Left renal pelvis (tissue), 4 donors: Measurements from ENCODE around the gene PPIP5K1. TPM values are rescaled to one million over a fixed set of nuclear protein-coding genes. Genes with fewer than 3 reads are reported as not detected.
"Not testable (repeated sequence)": the region's sequence is repeated elsewhere in the genome, so short reads cannot be mapped to it uniquely, and the experiment has no call there.

ENCODE experiments used
- DNase-seq, 4 donors: peaks; one replicate each; pipeline ENCODE4 v3.0.0-alpha.2; 2013; ENCODE audit warnings: low read depth in 4 of 4, low spot score in 3 of 4
- polyA plus RNA-seq, 4 donors: library from polyadenylated mRNA; unstranded; fragments of 120-200 nt; gene quantifications; one replicate each; pipeline ENCODE4 v1.2.1, GENCODE V29; 2013; ENCODE audit not compliant: insufficient read length in 4 of 4

PPIP5K1 gene
- polyA plus RNA-seq, 4 donors = 11.4 to 33.2 (median 22.4) TPM

DNA sequence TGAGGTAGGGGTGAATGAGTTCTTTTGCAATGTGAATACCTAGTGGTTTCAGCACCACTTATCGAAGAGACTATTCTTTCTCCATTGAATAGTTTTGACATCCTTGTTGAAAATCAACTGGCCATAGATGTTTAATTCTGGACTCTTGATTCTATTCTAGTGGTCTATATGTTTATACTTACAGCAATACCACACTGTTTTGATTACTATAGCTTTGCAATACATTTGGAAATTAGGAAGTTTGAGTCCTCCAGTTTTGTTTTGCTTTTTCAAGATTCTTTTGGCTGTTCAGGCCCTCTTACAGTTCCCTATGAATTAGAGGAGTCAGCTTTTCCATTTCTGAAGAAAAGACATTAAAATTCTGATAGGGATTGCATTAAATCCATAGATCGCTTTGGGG lies 42.5 kb downstream of the PPIP5K1 start:
- DNase-seq = no peak

DNA sequence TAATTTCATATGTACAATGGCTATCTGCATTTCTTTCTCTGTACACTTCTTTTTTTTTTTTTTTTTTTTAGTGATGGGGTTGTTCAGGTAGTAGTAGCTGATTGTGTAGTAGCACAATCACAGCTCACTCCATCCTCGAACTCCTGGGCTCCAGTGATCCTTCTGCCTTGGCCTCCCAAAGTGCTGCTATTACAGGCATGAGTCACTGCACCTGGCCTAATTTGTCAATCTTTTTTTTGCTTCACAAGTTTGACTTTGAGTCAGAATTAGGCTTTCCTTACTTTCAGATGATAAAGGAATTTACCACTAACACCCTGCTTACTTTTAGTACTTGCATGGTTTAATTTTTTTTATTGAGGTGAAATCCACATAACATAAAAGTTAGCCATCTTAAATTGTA lies 44.6 kb downstream of the PPIP5K1 start:
- no peak for DNase-seq

DNA sequence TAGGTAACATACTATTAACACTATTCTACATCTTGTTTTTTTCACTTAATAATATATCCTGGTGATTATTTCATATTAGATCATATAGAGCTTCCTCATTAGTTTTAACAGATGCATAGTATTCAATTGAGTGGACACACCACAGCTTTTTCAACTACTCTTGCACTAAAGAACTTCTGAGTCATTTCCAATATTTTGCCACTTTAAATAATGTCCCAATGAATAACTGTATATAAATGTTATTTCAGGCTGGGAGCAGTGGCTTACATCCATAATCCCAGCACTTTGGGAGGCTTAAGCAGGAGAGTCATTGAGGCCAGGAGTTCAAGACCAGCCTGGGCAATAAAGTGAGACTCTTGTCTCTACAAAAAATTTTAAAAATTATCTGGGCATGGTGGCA lies 45.7 kb downstream of the PPIP5K1 start:
- DNase-seq = no peak

DNA sequence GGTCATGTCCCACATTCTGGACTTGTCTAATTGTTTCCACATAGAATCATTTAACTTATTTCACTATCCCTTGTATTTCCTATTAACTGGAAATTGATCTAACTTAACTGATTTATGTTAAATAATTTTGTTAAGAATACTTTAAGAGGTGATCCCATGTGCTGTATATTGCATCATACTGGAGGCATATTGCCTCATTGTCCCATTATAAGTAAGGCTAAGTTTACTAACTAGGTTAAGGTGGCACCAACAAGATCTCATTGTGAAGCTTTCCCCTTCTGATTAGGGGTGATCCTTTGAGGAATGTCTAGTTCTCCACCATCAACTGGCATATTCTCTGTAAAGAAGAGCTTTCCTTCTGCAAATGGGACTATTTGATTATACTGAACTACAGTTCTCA lies 48.2 kb downstream of the PPIP5K1 start:
- DNase-seq = no peak

DNA sequence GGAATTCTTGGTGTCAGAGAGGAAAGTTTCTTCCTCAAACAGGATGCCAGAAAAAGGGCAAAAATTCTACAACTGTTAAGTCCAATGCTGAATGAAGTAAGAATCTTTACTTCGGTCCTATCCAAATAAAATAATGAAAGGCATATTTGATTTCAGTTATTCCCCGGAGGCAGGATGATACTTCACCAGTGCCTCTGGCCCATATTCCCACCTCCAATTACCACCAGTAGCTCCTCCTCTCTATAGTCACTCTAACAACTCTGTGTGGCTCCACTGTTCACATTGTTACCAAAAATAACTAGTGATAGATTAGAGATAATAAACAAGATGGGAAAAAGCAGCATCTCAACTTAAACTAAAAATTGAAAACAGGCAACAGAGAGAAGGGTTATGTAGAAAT lies 51.9 kb downstream of the PPIP5K1 start:
- no peak for DNase-seq

DNA sequence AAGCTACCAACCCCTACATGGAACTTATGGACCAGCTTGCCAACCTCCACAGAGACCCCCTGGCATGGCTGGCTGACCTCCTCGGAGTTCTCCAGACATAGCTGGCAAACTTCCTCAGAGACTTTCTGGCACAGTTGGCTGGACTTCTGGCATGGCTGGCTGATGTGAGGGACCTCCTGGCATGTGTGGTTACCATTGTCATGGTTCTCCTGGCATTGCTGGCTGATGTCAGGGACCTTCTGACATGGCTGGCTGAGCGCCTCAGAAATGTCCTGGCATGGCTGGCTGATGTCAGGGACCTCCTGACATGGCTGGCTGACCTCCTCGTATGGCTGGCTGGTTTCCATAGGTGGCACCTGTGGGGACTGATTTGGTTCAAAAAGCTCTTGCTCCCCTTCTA lies 55.1 kb downstream of the PPIP5K1 start:
- no peak for DNase-seq

DNA sequence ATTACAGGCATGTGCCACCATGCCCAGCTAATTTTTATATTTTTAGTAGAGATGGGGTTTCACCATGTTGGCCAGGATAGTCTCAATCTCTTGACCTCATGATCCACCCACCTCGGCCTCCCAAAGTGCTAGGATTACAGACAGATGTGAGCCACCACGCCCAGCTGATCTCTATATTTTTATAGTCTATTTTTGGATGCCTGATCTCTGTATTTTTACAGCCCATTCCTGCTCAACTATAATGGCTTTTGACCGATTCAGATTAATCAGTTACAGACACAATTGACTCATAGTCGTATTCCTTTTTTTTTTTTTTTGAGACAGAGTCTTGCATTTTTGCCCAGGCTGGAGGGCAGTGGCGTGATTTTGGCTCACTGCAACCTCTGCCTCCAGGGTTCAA lies 57.2 kb downstream of the PPIP5K1 start:
- DNase-seq = not testable (repeated sequence)

DNA sequence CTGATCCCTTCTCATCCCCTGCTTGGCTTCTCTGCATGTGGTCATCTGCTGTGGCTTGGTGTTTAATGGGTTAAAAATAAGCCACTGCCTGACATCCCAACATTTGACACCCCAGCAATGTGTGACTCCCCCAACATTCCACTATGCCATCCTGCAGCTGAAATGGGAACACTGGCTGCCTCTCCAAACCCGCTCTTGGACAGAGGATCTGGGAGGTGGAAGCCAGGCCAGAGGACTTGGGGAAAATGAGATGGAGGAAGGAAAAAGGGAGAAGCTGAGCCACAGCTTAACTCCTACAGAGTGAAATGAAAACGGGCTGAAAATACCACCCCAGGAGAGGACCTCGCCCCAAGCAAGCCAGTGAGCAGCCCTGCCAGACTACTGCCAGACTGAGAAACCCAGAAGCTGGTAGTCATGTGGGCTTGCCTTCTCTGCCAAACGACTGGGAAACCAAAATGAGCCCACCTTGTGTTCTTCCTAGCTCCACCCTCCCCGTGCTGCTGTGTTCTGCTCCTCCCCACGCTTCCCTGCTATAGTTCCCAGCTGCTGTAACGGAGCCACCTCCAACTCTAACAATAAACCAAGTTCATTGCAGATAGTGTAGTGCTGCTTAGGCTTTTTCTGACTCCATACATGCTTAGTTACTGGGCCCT lies 58.9 kb downstream of the PPIP5K1 start:
- DNase-seq = no peak

DNA sequence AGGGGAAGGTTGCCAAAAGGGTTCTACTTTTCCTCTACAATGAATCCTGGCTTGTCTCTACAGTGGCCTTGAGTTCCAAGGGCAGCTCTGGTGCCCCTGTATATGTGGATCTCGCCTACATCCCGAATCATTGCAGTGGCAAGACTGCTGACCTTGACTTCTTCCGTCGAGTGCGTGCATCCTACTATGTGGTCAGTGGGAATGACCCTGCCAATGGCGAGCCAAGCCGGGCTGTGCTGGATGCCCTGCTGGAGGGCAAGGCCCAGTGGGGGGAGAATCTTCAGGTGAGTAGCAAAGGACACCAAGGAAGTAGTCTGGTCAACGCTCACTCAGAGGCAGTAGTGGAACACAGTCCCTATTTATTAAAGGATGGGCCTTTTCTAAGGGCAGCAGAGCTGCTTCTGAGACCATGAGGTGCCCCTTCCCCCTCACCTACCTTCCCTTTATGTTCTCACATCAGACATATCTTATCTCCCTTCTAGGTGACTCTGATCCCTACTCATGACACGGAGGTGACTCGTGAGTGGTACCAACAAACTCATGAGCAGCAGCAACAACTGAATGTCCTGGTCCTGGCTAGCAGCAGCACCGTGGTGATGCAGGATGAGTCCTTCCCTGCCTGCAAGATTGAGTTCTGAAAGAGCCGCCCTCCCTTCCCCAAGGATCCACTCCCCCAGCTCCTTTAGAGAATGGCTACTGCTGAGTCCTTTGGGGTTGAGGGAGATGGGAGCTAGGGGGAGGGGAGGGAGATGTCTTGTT lies 60.2 kb downstream of the PPIP5K1 start:
- DNase-seq = no peak

DNA sequence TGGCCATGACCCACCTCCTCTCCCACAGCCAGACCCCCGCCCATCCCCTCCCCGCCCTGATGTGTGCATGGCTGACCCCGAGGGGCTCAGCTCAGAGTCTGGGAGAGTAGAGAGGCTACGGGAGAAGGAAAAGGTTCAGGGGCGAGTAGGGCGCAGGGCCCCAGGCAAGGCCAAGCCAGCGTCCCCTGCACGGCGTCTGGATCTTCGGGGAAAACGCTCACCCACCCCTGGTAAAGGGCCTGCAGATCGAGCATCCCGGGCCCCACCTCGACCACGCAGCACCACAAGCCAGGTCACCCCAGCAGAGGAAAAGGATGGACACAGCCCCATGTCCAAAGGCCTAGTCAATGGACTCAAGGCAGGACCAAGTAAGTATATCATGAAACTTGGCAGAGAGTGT lies 60.9 kb downstream of the PPIP5K1 start:
- DNase-seq = no peak

DNA sequence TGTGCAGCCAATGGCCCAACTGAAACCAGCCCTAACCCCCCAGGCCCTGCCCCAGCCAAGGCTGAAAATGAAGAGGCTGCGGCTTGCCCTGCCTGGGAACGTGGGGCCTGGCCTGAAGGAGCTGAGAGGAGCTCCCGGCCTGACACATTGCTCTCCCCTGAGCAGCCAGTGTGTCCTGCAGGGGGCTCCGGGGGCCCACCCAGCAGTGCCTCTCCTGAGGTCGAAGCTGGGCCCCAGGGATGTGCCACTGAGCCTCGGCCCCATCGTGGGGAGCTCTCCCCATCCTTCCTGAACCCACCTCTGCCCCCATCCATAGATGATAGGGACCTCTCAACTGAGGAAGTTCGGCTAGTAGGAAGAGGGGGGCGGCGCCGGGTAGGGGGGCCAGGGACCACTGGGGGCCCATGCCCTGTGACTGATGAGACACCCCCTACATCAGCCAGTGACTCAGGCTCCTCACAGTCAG lies 61.4 kb downstream of the PPIP5K1 start:
- DNase-seq = no peak

DNA sequence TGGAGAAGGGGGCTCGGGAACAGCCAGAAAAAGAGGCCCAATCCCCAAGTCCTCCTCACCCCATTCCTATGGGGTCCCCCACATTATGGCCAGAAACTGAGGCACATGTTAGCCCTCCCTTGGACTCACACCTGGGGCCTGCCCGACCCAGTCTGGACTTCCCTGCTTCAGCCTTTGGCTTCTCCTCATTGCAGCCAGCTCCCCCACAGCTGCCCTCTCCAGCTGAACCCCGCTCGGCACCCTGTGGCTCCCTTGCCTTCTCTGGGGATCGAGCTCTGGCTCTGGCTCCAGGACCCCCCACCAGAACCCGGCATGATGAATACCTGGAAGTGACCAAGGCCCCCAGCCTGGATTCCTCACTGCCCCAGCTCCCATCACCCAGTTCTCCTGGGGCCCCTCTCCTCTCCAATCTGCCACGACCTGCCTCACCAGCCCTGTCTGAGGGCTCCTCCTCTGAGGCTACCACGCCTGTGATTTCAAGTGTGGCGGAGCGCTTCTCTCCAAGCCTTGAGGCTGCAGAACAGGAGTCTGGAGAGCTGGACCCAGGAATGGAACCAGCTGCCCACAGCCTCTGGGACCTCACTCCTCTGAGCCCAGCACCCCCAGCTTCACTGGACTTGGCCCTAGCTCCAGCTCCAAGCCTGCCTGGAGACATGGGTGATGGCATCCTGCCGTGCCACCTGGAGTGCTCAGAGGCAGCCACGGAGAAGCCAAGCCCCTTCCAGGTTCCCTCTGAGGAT lies 62.0 kb downstream of the PPIP5K1 start:
- DNase-seq = no peak

DNA sequence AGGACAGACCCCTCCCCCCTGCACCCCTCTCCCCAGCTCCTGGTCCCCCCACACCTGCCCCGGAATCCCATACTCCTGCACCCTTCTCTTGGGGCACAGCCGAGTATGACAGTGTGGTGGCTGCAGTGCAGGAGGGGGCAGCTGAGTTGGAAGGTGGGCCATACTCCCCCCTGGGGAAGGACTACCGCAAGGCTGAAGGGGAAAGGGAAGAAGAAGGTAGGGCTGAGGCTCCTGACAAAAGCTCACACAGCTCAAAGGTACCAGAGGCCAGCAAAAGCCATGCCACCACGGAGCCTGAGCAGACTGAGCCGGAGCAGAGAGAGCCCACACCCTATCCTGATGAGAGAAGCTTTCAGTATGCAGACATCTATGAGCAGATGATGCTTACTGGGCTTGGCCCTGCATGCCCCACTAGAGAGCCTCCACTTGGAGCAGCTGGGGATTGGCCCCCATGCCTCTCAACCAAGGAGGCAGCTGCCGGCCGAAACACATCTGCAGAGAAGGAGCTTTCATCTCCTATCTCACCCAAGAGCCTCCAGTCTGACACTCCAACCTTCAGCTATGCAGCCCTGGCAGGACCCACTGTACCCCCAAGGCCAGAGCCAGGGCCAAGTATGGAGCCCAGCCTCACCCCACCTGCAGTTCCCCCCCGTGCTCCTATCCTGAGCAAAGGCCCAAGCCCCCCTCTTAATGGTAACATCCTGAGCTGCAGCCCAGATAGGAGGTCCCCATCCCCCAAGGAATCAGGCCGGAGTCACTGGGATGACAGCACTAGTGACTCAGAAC lies 62.8 kb downstream of the PPIP5K1 start:
- DNase-seq = no peak

DNA sequence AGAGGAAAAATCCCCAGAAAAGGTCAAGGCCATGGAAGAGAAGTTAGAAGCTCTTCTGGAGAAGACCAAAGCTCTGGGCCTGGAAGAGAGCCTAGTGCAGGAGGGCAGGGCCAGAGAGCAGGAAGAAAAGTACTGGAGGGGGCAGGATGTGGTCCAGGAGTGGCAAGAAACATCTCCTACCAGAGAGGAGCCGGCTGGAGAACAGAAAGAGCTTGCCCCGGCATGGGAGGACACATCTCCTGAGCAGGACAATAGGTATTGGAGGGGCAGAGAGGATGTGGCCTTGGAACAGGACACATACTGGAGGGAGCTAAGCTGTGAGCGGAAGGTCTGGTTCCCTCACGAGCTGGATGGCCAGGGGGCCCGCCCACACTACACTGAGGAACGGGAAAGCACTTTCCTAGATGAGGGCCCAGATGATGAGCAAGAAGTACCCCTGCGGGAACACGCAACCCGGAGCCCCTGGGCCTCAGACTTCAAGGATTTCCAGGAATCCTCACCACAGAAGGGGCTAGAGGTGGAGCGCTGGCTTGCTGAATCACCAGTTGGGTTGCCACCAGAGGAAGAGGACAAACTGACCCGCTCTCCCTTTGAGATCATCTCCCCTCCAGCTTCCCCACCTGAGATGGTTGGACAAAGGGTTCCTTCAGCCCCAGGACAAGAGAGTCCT lies 63.6 kb downstream of the PPIP5K1 start:
- DNase-seq = no peak

DNA sequence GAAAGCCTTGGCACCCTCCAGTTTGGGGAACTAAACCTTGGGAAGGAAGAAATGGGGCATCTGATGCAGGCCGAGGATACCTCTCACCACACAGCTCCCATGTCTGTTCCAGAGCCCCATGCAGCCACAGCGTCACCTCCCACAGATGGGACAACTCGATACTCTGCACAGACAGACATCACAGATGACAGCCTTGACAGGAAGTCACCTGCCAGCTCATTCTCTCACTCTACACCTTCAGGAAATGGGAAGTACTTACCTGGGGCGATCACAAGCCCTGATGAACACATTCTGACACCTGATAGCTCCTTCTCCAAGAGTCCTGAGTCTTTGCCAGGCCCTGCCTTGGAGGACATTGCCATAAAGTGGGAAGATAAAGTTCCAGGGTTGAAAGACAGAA lies 64.9 kb downstream of the PPIP5K1 start:
- no peak for DNase-seq

DNA sequence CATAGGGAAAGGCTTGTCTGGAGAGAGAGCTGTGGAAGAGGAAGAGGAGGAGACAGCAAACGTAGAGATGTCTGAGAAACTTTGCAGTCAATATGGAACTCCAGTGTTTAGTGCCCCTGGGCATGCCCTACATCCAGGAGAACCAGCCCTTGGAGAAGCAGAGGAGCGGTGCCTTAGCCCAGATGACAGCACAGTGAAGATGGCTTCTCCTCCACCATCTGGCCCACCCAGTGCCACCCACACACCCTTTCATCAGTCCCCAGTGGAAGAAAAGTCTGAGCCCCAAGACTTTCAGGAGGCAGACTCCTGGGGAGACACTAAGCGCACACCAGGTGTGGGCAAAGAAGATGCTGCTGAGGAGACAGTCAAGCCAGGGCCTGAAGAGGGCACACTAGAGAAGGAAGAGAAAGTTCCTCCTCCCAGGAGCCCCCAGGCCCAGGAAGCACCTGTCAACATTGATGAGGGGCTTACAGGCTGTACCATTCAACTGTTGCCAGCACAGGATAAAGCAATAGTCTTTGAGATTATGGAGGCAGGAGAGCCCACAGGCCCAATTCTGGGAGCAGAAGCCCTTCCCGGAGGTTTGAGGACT lies 65.7 kb downstream of the PPIP5K1 start:
- DNase-seq = no peak

DNA sequence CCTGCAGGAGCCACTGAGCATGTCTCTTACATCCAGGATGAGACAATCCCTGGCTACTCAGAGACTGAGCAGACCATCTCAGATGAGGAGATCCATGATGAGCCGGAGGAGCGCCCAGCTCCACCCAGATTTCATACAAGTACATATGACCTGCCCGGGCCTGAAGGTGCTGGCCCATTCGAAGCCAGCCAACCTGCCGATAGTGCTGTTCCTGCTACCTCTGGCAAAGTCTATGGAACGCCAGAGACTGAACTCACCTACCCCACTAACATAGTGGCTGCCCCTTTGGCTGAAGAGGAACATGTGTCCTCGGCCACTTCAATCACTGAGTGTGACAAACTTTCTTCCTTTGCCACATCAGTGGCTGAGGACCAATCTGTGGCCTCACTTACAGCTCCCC lies 66.4 kb downstream of the PPIP5K1 start:
- no peak for DNase-seq

DNA sequence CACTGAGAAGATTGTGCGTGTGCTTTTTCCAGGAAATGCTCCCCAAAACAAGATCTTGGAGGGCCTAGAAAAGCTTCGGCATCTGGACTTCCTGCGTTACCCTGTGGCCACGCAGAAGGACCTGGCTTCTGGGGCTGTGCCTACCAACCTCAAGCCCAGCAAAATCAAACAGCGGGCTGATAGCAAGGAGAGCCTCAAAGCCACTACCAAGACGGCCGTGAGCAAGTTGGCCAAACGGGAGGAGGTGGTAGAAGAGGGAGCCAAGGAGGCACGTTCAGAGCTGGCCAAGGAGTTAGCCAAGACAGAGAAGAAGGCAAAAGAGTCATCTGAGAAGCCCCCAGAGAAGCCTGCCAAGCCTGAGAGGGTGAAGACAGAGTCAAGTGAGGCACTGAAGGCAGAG lies 67.8 kb downstream of the PPIP5K1 start:
- DNase-seq = no peak

DNA sequence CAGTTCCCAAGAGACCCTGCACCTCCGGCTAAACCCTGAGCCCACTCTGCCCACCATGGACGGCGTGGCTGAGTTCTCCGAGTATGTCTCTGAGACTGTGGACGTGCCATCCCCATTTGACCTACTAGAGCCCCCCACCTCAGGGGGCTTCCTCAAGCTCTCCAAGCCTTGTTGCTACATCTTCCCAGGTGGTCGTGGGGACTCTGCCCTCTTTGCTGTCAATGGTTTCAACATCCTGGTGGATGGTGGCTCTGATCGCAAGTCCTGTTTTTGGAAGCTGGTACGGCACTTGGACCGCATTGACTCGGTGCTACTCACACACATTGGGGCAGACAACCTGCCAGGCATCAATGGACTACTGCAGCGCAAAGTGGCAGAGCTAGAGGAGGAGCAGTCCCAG lies 68.6 kb downstream of the PPIP5K1 start:
- no peak for DNase-seq

DNA sequence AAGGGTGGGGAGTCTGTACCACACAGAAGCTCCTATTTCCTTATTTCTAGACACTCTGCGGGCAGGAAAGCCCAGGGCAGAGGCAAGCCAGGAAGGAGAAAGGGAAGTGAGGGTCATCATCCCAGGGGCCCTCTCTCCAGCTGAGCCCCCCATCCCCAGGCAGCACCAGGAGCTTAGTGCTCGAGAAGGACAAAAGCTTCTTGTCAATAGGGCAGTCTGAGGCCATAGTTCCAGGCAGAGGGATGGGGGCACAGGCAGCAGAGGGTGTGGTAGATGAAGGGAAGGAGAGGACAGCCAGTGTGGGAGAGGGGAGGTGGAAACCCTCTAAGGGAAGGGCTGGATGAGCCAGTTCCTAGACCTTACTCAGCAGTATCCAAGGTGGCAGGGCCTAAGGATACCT lies 69.9 kb downstream of the PPIP5K1 start:
- DNase-seq = no peak
